Neural cell (in vitro differentiated cells): Measurements from ENCODE around the gene ADGRG6.

ENCODE experiments used
- CTCF ChIP-seq: fragments of 450-650 bp; IDR thresholded peaks from 2 replicates; pipeline ENCODE4 v1.5.1; 2014; ENCODE audit warnings: antibody characterized with exemption, mild to moderate bottlenecking, moderate library complexity; ENCODE audit not compliant: poor library complexity, severe bottlenecking
- EZH2 ChIP-seq: fragments of 200-600, 300-800 bp; shearing (Covaris generic), sonication (generic); IDR thresholded peaks from 2 replicates; pipeline ENCODE4 v1.6.1; 2014; ENCODE audit warnings: antibody characterized with exemption, low read length, borderline replicate concordance, mild to moderate bottlenecking; ENCODE audit not compliant: insufficient read depth, poor library complexity, severe bottlenecking
- MXI1 ChIP-seq: fragments of 450-650 bp; conservative IDR thresholded peaks from 2 replicates; pipeline ENCODE4 v1.6.1; 2014; ENCODE audit warnings: antibody characterized with exemption, mild to moderate bottlenecking; ENCODE audit not compliant: poor library complexity, severe bottlenecking
- RAD21 ChIP-seq: fragments of 450-650 bp; conservative IDR thresholded peaks from 2 replicates; pipeline ENCODE4 v1.6.1; 2014; ENCODE audit warnings: antibody characterized with exemption, mild to moderate bottlenecking, moderate library complexity

GRCh38 chr6:142313284-142313683, 11.5 kb downstream of the ADGRG6 start:
- TF ChIP-seq MXI1 (no peak), CTCF (no peak), RAD21 (no peak), EZH2 (no peak)
